B cell (primary cell): Measurements from ENCODE around the gene VENTX. TPM values are rescaled to one million over a fixed set of nuclear protein-coding genes. Genes with fewer than 3 reads are reported as not detected.

ENCODE experiments used
- ATAC-seq: fragments of 200-7000 bp; cut with Tn5 transposase; one replicate; pipeline ENCODE4 v1.10.0; 2021; ENCODE audit warnings: low read depth, mild to moderate bottlenecking, moderate number of reproducible peaks, moderate library complexity
- CTCF ChIA-PET: fragments of 350-600 bp; sonication (Branson Sonifier 250); formaldehyde crosslinking; loops from one replicate; lab custom pipeline; 2021; ENCODE audit warnings: antibody characterized with exemption, inconsistent platforms; lab: Charles Lee
- POLR2A ChIA-PET: fragments of 350-600 bp; sonication (Branson Sonifier 250); formaldehyde crosslinking; loops from one replicate; lab custom pipeline; 2021; ENCODE audit warnings: antibody characterized with exemption; lab: Charles Lee
- DNase-seq: peaks from one replicate; pipeline ENCODE4 v3.0.0; 2013
- H2AFZ ChIP-seq: 2 replicates; pipeline ENCODE4 v1.6.1; 2012; ENCODE audit warnings: mild to moderate bottlenecking, low read depth, low read length; ENCODE audit not compliant: insufficient read depth, poor library complexity, severe bottlenecking
- H3K27ac ChIP-seq, 2 donors: 1 replicate in 1 of 2; 2 replicates in 1 of 2; pipeline ENCODE4 v1.5.1; 2012 to 2013; ENCODE audit warnings: low read length in 2 of 2, mild to moderate bottlenecking in 2 of 2, moderate library complexity in 1 of 2
- H3K27me3 ChIP-seq, 4 experiments: fragments of 200-600 bp in 1 of 4; sonication (generic) in 1 of 4; replicated peaks in 1 of 4; 1 replicate in 2 of 4; 2 replicates in 2 of 4; pipeline versions ENCODE4 v1.6.1 to v1.7.0; 2013 to 2016; ENCODE audit warnings: low read length in 3 of 4, mild to moderate bottlenecking in 2 of 4, mixed read lengths in 1 of 4, moderate library complexity in 1 of 4; ENCODE audit not compliant: insufficient read depth in 4 of 4, control insufficient read depth in 3 of 4; ENCODE audit errors: control extremely low read depth in 1 of 4
- H3K36me3 ChIP-seq, 2 experiments: replicated peaks in 1 of 2; 1 replicate in 1 of 2; 2 replicates in 1 of 2; pipeline versions ENCODE4 v1.6.1 to v1.7.1; 2013; ENCODE audit warnings: low read length in 1 of 2; ENCODE audit not compliant: insufficient read depth in 2 of 2, control insufficient read depth in 1 of 2; ENCODE audit errors: control extremely low read depth in 1 of 2, extremely low read depth in 1 of 2
- H3K4me1 ChIP-seq, 2 donors: fragments of 200-600 bp in 1 of 2; sonication (generic) in 1 of 2; 1 replicate in 1 of 2; 2 replicates in 1 of 2; pipeline versions ENCODE4 v1.5.1 to v1.6.1; 2013 to 2017; ENCODE audit warnings: low read length in 2 of 2; ENCODE audit not compliant: control insufficient read depth in 2 of 2, insufficient read depth in 2 of 2
- H3K4me2 ChIP-seq: replicated peaks from 2 replicates; pipeline ENCODE3; 2012; ENCODE audit warnings: mild to moderate bottlenecking, low read depth, low read length; ENCODE audit not compliant: poor library complexity, severe bottlenecking
- H3K4me3 ChIP-seq, 5 experiments: fragments of 200-600 bp in 1 of 5; sonication (generic) in 1 of 5; 1 replicate in 3 of 5; 2 replicates in 2 of 5; pipeline versions ENCODE4 v1.5.1 to v1.7.0; 2011 to 2016; ENCODE audit warnings: low read length in 4 of 5, mild to moderate bottlenecking in 4 of 5, low read depth in 2 of 5, control low read depth in 1 of 5, moderate library complexity in 1 of 5; ENCODE audit not compliant: insufficient read depth in 1 of 5; ENCODE audit errors: control extremely low read depth in 1 of 5, extremely low read depth in 1 of 5
- H3K79me2 ChIP-seq: fragments of 200-600 bp; sonication (generic); one replicate; pipeline ENCODE4 v1.6.0; 2016; ENCODE audit warnings: low read length; ENCODE audit not compliant: control insufficient read depth, insufficient read depth
- H3K9ac ChIP-seq: fragments of 200-600 bp; sonication (generic); 2 replicates; pipeline ENCODE4 v1.6.1; 2017; ENCODE audit warnings: mild to moderate bottlenecking, low read length, moderate library complexity
- H3K9me3 ChIP-seq, 3 donors: one replicate each; pipeline versions ENCODE4 v1.6.1 to v1.7.1; 2013; ENCODE audit warnings: low read length in 2 of 3; ENCODE audit not compliant: control insufficient read depth in 2 of 3, insufficient read depth in 1 of 3; ENCODE audit errors: control extremely low read depth in 1 of 3
- H4K20me1 ChIP-seq: 2 replicates; pipeline ENCODE4 v1.6.0; 2012; ENCODE audit warnings: mild to moderate bottlenecking, low read length; ENCODE audit not compliant: insufficient read depth, control insufficient read depth, poor library complexity, severe bottlenecking
- H3K27ac Mint-ChIP-seq: one replicate; pipeline ENCODE4 v1.8.0; 2021; ENCODE audit warnings: mixed read lengths
- H3K27me3 Mint-ChIP-seq: one replicate; pipeline ENCODE4 v1.8.0; 2021; ENCODE audit warnings: mixed read lengths
- H3K4me1 Mint-ChIP-seq: one replicate; pipeline ENCODE4 v1.8.0; 2021; ENCODE audit warnings: mixed read lengths
- H3K4me3 Mint-ChIP-seq: one replicate; pipeline ENCODE4 v1.8.0; 2021; ENCODE audit warnings: mixed read lengths
- H3K9me3 Mint-ChIP-seq: one replicate; pipeline ENCODE4 v1.8.0; 2022; ENCODE audit warnings: mixed read lengths; ENCODE audit not compliant: insufficient read depth
- CTCF ChIP-seq: fragments of 200-600 bp; IDR thresholded peaks from one replicate; pipeline ENCODE4 v1.8.0; 2022; ENCODE audit warnings: antibody characterized with exemption, mild to moderate bottlenecking
- EZH2 ChIP-seq: IDR thresholded peaks from 2 replicates; pipeline ENCODE4 v1.6.1; 2012; ENCODE audit warnings: borderline replicate concordance, low read depth, mild to moderate bottlenecking, moderate library complexity, low read length; ENCODE audit not compliant: insufficient read depth, poor library complexity, severe bottlenecking
- WGBS: methylation state at CpG from one replicate; pipeline ENCODE4 v1.1.5; 2013; ENCODE audit warnings: missing lambda C conversion rate; ENCODE audit not compliant: insufficient coverage; 5-methylcytosine and 5-hydroxymethylcytosine counted together
- intact Hi-C: fragments of 100-400 bp; cut with micrococcal nuclease; formaldehyde crosslinking; loops from one replicate; pipeline ENCODE4 v1.10.0; 2022
- polyA plus RNA-seq: library from polyadenylated mRNA; depleted of rRNA; stranded (reverse); fragments of >200 nt; gene quantifications from 2 replicates; pipeline ENCODE4 v1.2.3, GENCODE V29; 2012
- total RNA-seq, 2 donors: library from RNA; stranded (reverse); fragments of 120-200 nt in 1 of 2; gene quantifications; 1 replicate in 1 of 2; 2 replicates in 1 of 2; pipeline versions ENCODE4 v1.2.3 to v1.2.4, GENCODE V29; 2013 to 2022

Gene VENTX
- total and polyA plus RNA-seq, 2 donors (not counting 1 experiment from before 2014, with no cell fraction given) = 0.82 TPM; not detected in 1

- Histone ChIP-seq H3K4me1 (peaks cover 0 to 5% of the 10 kb centered on the region in 2 donors), H4K20me1 (no peaks in the 10 kb centered on the region), H3K27me3 (no peaks in the 10 kb centered on the region), H3K36me3 (no peaks in the 10 kb centered on the region), H3K9me3 (peaks cover 0 to 2% (median 0%) of the 10 kb centered on the region in 3 donors), H3K9ac (no peak overlapping the region), H2AFZ (no peak overlapping the region), H3K79me2 (no peaks in the 10 kb centered on the region), H3K27ac (no peak overlapping the region), H3K4me2 (no peak overlapping the region), H3K4me3 (no peak overlapping the region)
- 78% methylated on average over 20 of the region's 21 CpGs for WGBS
- H3K9me3 Mint-ChIP-seq = no peaks in the 10 kb centered on the region
- TF ChIP-seq CTCF = no peak
- TF ChIP-seq EZH2 = no peak
- H3K27me3 Mint-ChIP-seq = peaks cover 23% of the 10 kb centered on the region
- ChIA-PET POLR2A (no interaction called here), CTCF (no interaction called here)
- intact Hi-C loops = no loop called here
- peaks cover 2% of the 10 kb centered on the region for H3K4me1 Mint-ChIP-seq
- H3K4me3 Mint-ChIP-seq = no peak overlapping the region
- DNase-seq (no peak), ATAC-seq (no peak)
- H3K27ac Mint-ChIP-seq = peak overlapping the region; percentile 56
Measured at GRCh38 chr10:133249094-133249780, 11.6 kb downstream of the VENTX start.

- no peak for ATAC-seq
- no peak overlapping the region for H3K27ac Mint-ChIP-seq
- no peak overlapping the region for H3K4me3 Mint-ChIP-seq
Measured at GRCh38 chr10:133249975-133250754, 12.5 kb downstream of the VENTX start.

More at GRCh38 chr10:133249975-133250754, 12.5 kb downstream of the VENTX start:
- Histone ChIP-seq H3K27me3 (no peaks in the 10 kb centered on the region), H2AFZ (no peak overlapping the region), H3K79me2 (no peaks in the 10 kb centered on the region), H3K36me3 (no peaks in the 10 kb centered on the region), H3K9me3 (peaks cover 0 to 2% (median 0%) of the 10 kb centered on the region in 3 donors), H4K20me1 (no peaks in the 10 kb centered on the region), H3K4me1 (peaks cover 0 to 5% of the 10 kb centered on the region in 2 donors), H3K4me3 (no peak overlapping the region), H3K9ac (no peak overlapping the region), H3K27ac (no peak overlapping the region), H3K4me2 (no peak overlapping the region)
- ChIA-PET POLR2A (no interaction called here), CTCF (no interaction called here)
- TF ChIP-seq EZH2 (no peak), CTCF (no peak)
- Mint-ChIP-seq H3K9me3 (no peaks in the 10 kb centered on the region), H3K4me1 (peaks cover 2% of the 10 kb centered on the region), H3K27me3 (peaks cover 23% of the 10 kb centered on the region)
- no peak for DNase-seq
- WGBS = 81% methylated on average over 10 of the region's 11 CpGs
- intact Hi-C loops = no loop called here
